ENCODE data around the gene ARRDC4. TPM values are rescaled to one million over a fixed set of nuclear protein-coding genes. Genes with fewer than 3 reads are reported as not detected.

The ARRDC4 gene
- total RNA-seq, 1 experiment from 2014 or later: 2.1 TPM

DNA sequence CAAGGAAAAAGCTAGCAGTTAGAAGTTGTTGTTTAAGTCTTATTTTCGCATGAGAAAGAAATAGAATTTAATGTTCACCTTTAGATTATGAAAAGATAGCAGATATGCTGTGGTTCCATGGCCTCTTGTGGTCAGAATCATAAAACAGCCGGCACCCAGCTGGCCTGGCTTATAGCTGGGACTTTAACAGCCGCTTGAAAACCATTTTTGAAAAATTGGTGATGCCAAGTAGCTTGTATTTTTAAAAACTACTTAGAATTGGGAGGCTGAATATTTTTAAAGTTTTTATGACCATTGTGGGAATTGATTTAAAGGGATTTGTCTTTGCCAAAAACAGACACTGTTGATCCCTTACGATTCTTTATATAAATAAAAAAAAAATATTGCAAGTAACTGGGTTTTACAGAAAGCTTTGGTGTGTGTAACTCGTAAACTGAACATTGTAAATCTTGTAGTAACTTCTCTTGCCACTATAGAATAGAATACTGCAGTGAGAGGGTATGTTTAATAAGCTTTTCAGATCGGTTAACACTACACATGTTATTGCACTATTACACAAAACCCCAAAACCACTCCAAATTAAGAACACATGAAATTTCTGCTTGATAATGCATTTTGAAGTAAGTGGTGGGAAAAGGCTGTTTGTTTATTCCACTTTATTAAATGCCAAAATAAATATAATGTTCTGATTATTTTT lies 6.6 kb downstream of the ARRDC4 start:
- H3K27ac ChIP-seq (ENCODE audit: low read depth, low read length, poor library complexity, severe bottlenecking): no peak overlapping the region
- no TSS peak for BruUV-seq (replicated peaks)
- no peaks in the 10 kb centered on the region for H3K27me3 ChIP-seq (replicated peaks; ENCODE audit: insufficient read depth, low read depth, low read length, poor library complexity)
- peaks cover 24% of the 10 kb centered on the region for H3K36me3 ChIP-seq (ENCODE audit: insufficient read depth, low read length, poor library complexity, severe bottlenecking)
- H3K4me1 ChIP-seq (ENCODE audit: insufficient read depth, low read length, poor library complexity, severe bottlenecking): no peaks in the 10 kb centered on the region
- ChIA-PET POLR2A (ENCODE audit: low non-redundant PET) (no interaction called here), CTCF (no interaction called here)
- intact Hi-C loops (cut with micrococcal nuclease; ENCODE audit: unreplicated experiment): no loop called here
- H3K4me3 ChIP-seq (ENCODE audit: low read depth, low read length, poor library complexity, severe bottlenecking): no peak overlapping the region
- TF ChIP-seq CTCF (conservative IDR thresholded peaks at IDR 0.05; ENCODE audit: low read depth, low read length) (no peak), EZH2 (IDR thresholded peaks at IDR 0.05; ENCODE audit: borderline replicate concordance, low read depth, low read length, poor library complexity, severe bottlenecking) (no peak)
- H3K9me3 ChIP-seq (ENCODE audit: low read depth, low read length, poor library complexity, severe bottlenecking): no peaks in the 10 kb centered on the region
- no peak for DNase-seq (ENCODE audit: low spot score)

GRCh38 chr15:97967881-97968280 lies 7.4 kb downstream of the ARRDC4 start:
- POLR2A ChIA-PET (ENCODE audit: low non-redundant PET): no interaction called here
- intact Hi-C loops (cut with micrococcal nuclease; ENCODE audit: unreplicated experiment): no loop called here
- TF ChIP-seq EZH2 (IDR thresholded peaks at IDR 0.05; ENCODE audit: borderline replicate concordance, low read depth, low read length, poor library complexity, severe bottlenecking) (no peak), CTCF (conservative IDR thresholded peaks at IDR 0.05; ENCODE audit: low read depth, low read length) (no peak)

DNA sequence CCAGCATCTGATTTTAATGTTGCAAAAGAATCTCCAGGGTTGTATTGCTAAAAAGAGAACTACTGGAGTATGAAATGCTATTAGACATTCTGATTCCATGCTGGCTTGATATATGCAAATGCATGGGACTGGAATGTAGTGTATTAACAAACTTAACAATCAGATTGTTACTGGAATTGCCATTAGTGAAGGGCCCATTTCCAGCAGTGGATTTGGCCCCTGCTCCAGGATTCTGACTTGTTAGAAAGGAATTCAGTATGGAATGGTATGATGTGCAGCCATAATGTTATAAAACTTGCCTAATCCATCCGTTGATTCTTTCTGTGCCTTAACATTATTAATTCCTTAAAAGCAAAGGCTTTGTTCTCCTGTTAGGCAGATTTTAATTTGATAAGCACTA lies 7.9 kb downstream of the ARRDC4 start:
- no peak for TF ChIP-seq EZH2 (IDR thresholded peaks at IDR 0.05; ENCODE audit: borderline replicate concordance, low read depth, low read length, poor library complexity, severe bottlenecking)
- peaks cover 25% of the 10 kb centered on the region for H3K36me3 ChIP-seq (ENCODE audit: insufficient read depth, low read length, poor library complexity, severe bottlenecking)
- H3K9me3 ChIP-seq (ENCODE audit: low read depth, low read length, poor library complexity, severe bottlenecking): no peaks in the 10 kb centered on the region
- H3K4me1 ChIP-seq (ENCODE audit: insufficient read depth, low read length, poor library complexity, severe bottlenecking): no peaks in the 10 kb centered on the region
- CTCF ChIA-PET: no interaction called here
- POLR2A ChIA-PET (ENCODE audit: low non-redundant PET): no interaction called here
- intact Hi-C loops (cut with micrococcal nuclease; ENCODE audit: unreplicated experiment): no loop called here
- peak; percentile 14 for DNase-seq (ENCODE audit: low spot score)
- no peak overlapping the region for H3K4me3 ChIP-seq (ENCODE audit: low read depth, low read length, poor library complexity, severe bottlenecking)
- no TSS peak for BruUV-seq (replicated peaks)
- H3K27ac ChIP-seq (ENCODE audit: low read depth, low read length, poor library complexity, severe bottlenecking): no peak overlapping the region
- H3K27me3 ChIP-seq (replicated peaks; ENCODE audit: insufficient read depth, low read depth, low read length, poor library complexity): no peaks in the 10 kb centered on the region

More at GRCh38 chr15:97967881-97968280, 7.4 kb downstream of the ARRDC4 start:
- Histone ChIP-seq H3K9me3 (ENCODE audit: low read depth, low read length, poor library complexity, severe bottlenecking) (no peaks in the 10 kb centered on the region), H3K27me3 (replicated peaks; ENCODE audit: insufficient read depth, low read depth, low read length, poor library complexity) (no peaks in the 10 kb centered on the region), H3K36me3 (ENCODE audit: insufficient read depth, low read length, poor library complexity, severe bottlenecking) (peaks cover 25% of the 10 kb centered on the region), H3K4me1 (ENCODE audit: insufficient read depth, low read length, poor library complexity, severe bottlenecking) (no peaks in the 10 kb centered on the region), H3K4me3 (ENCODE audit: low read depth, low read length, poor library complexity, severe bottlenecking) (no peak overlapping the region), H3K27ac (ENCODE audit: low read depth, low read length, poor library complexity, severe bottlenecking) (no peak overlapping the region)
- DNase-seq (ENCODE audit: low spot score): no peak
- CTCF ChIA-PET: no interaction called here
- no TSS peak for BruUV-seq (replicated peaks)

- no peak overlapping the region for H3K27ac ChIP-seq (ENCODE audit: low read depth, low read length, poor library complexity, severe bottlenecking)
- no peaks in the 10 kb centered on the region for H3K9me3 ChIP-seq (ENCODE audit: low read depth, low read length, poor library complexity, severe bottlenecking)
- POLR2A ChIA-PET (ENCODE audit: low non-redundant PET): no interaction called here
- no TSS peak for BruUV-seq (replicated peaks)
- peaks cover 25% of the 10 kb centered on the region for H3K36me3 ChIP-seq (ENCODE audit: insufficient read depth, low read length, poor library complexity, severe bottlenecking)
- TF ChIP-seq EZH2 (IDR thresholded peaks at IDR 0.05; ENCODE audit: borderline replicate concordance, low read depth, low read length, poor library complexity, severe bottlenecking) (no peak), CTCF (conservative IDR thresholded peaks at IDR 0.05; ENCODE audit: low read depth, low read length) (no peak)
- no peaks in the 10 kb centered on the region for H3K27me3 ChIP-seq (replicated peaks; ENCODE audit: insufficient read depth, low read depth, low read length, poor library complexity)
- H3K4me1 ChIP-seq (ENCODE audit: insufficient read depth, low read length, poor library complexity, severe bottlenecking): no peaks in the 10 kb centered on the region
- CTCF ChIA-PET: no interaction called here
- intact Hi-C loops (cut with micrococcal nuclease; ENCODE audit: unreplicated experiment): no loop called here
- no peak overlapping the region for H3K4me3 ChIP-seq (ENCODE audit: low read depth, low read length, poor library complexity, severe bottlenecking)
- no peak for DNase-seq (ENCODE audit: low spot score)
Observed at GRCh38 chr15:97972366-97972765, 11.9 kb downstream of the ARRDC4 start.

All from A673 (cell line).